HL-60/S4 treated with phorbol 12-myristate 13-acetate at 8.2 ng/mL for 4 days and 3 days (cell line): ENCODE results near the gene SLC25A21.

Experiments used
- in situ Hi-C: fragments of 300-500 bp; cut with MboI; formaldehyde crosslinking; loops from 2 replicates; pipeline ENCODE4 v1.15.0; 2022; ENCODE audit warnings: low sequenced_read_pairs

Gene SLC25A21

DNA sequence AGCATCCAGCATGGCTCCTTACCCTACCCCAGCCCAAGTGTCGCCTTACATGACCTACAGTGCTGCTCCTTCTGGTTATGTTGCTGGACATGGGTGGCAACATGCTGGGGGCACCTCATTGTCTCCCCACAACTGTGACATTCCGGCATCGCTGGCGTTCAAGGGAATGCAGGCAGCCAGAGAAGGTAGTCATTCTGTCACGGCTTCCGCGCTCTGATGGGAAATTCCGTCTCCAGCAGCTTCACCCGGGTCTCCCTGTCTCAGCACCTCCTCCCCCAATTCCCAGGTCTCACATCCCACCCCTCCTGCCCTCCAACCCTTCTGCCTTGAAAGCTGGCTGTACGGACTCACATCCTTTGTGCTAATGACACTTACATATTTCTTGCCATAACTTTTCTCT, 496.2 kb downstream of the SLC25A21 start:
- in situ Hi-C loops: no loop called here

DNA sequence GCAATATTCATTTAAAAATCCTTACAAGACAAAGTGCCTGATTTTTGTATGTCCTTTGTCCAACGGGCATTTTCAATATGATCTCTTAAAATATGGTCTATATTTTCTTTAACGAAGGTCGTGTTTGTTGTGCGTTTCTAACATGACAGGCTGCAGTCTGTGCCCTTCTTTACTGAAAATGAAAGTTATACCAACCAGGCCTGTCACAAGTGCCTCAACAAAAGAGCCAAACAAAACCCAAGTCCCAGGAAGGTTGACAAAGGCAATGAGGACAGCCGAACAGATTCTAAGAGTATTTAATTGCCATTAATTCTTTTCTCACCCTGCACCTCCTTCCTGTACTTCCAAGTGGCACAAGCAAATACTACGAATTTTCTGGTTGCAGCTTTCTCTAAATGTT, 496.8 kb downstream of the SLC25A21 start:
- in situ Hi-C loops: no loop called here

DNA sequence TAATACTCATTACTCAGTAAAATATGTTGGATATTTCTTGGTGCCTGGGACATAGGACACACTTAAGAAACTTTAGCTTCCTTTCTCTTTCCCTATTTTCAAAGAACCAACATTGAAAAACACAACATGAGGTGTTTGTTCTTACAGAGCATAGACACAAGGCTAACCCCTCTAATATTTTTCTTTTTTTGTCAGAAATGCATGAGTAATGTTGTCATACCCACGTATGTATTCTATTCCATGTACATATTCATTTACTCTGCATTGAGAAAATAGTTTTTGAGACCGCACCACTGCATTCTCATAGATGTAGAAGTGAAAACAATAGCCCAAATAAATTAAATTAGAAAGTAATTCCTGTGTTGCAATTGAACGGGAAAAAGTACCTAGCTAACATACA, 497.7 kb downstream of the SLC25A21 start:
- in situ Hi-C loops: no loop called here

GRCh38 chr14:36672095-36672494, 500.3 kb downstream of the SLC25A21 start:
- in situ Hi-C loops: no loop called here

DNA sequence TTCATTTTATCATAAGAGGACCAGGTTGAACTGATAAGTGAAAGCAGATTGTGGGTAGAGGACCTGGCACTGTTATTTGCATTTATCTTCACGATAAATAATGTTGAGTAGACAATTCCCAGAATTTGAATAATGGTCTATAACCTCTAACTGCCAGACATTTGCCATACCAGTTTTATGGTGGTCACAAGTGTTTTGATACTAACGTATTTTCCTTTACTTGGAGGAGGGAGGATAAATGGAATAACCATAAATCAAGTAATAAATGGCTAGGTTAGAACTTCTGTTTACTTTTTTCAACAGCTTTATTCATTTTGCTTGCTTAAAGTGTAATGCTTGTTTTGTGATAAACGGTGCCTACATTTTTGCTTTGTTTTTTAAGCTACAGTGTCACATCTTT, 501.3 kb downstream of the SLC25A21 start:
- in situ Hi-C loops: no loop called here

- in situ Hi-C loops: no loop called here
These were observed 504.7 kb downstream of the SLC25A21 start for GRCh38 chr14:36667679-36668078.

- in situ Hi-C loops: no loop called here
These were observed 505.8 kb downstream of the SLC25A21 start for GRCh38 chr14:36666416-36667206.

DNA sequence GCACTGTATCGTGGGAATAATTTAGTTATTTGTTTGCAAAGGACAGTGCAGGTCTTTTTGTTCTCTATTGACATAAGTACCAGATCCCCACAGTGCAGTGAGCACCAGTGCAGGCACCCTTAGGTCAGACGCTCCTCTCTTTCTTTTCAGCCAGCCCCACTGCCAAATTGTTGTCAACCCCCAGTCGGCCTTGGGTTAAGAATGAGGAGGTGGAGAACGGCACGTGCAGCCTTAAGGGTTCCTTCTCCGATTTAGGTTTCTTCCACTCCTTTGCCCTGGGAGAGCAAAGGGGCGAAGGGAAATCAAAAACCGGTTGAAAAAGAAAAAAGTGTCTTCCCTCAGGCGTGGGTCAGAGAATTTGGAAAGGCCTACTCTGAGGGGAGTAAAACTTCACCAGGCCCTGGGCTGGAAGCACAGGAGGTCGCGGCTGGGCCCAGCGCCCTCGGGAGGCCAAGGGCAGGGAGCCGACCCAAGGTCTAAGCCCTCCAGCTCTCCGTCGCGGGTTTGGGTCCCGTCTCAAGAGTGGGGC, 506.5 kb downstream of the SLC25A21 start:
- in situ Hi-C loops: no loop called here

GRCh38 chr14:36664322-36665193, 507.8 kb downstream of the SLC25A21 start:
- in situ Hi-C loops: no loop called here

- in situ Hi-C loops: no loop called here
These were observed 508.7 kb downstream of the SLC25A21 start for GRCh38 chr14:36663404-36664321.

GRCh38 chr14:36662543-36663403, 509.6 kb downstream of the SLC25A21 start:
- in situ Hi-C loops: no loop called here

DNA sequence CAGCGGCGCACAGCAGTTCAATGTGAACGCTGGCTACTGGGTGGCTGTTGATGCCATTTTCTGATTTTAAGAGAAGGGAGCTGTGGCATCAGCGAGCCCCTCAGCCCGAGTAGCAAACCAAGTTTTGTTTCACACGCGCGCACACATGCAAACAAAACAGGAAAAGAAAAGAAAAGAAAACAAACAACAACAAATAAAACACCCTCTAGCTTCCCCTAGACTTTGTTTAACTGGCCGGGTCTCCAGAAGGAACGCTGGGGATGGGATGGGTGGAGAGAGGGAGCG, 510.2 kb downstream of the SLC25A21 start:
- in situ Hi-C loops: no loop called here

DNA sequence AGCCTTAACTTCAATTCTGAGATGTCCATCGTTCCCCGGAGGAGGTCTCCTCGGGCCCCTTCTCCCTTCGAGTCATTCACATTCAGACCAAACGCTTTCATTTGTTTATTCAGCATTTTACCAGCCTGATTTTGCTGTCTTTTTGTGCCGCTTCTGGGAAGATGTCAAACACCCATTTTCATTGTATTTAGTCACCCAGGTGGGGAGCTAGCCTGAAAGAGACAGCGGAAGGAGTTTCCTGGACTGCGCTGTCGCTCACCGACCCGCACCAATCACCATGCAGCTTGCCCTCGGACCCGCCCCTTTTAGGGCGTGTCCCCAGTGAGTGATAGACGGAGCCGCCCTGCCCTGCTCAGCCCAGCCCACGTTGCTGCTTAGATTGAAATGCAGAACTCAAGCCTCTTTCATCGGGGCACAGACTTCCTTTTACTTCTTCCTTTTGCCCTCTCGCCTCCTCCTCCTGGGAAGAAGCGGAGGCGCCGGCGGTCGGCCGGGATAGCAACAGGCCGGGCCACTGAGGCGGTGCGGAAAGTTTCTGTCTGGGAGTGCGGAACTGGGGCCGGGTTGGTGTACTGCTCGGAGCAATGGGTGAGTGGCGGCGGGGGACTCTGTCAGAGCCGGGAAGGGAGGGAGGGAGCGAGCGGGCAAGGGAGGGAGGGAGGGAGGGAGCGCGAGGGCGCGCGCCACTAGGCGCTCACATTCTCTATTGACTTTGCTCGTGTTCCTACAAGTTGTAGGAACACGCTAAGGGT, 510.7 kb downstream of the SLC25A21 start, which contains the start of gene PAX9:
TSS of gene PAX9 (plus strand) at position 355 of the 752 bp plus-strand sequence. CDS start at position 585, 230 bp downstream.
- in situ Hi-C loops: no loop called here

DNA sequence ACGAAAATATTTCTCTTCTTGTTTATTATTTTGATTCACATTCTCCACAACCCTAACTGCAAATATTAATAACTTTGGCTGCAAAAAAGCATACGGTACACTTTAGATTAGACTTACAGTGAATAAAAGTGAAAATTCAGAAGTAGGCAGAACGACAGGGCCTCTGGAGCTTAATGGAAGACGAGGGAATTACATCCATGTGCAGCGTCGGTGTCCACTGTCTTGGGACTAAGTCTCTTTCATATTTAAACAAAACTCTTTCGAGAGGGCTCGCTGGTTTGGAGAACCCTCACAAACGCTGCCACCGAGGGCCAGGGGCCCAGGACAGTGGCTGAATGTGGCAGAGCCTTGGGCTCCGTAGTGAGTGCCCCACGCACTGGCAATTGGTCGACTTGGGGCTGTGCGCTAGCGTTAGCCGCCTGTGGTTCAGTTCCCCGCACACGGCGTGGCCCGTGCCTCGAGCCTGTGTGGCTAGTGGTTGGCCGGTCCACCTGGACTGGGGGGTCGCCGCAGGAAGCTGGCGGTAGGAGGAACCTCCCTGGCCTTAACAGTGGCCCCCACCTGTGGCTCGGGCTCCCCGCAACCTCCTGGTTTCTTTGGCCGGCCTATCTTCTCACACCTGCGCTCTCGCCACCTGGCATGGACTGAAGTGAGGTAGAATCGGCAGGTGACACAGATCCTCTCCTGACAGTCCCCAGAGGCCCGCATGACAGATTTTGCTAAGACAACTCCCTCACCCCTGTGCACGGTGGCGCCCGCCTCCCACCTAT, 511.5 kb downstream of the SLC25A21 start:
- in situ Hi-C loops: no loop called here

GRCh38 chr14:36659822-36660735, 512.3 kb downstream of the SLC25A21 start:
- in situ Hi-C loops: no loop called here

- in situ Hi-C loops: no loop called here
These were observed 513.2 kb downstream of the SLC25A21 start for GRCh38 chr14:36659010-36659821.
